WERI-Rb-1 (cell line): Measurements from ENCODE around the gene NAA15.
A peak's percentile ranks its signal among the peaks of the same experiment; 100 is the strongest.

Experiments
- DNase-seq: peaks from one replicate; pipeline ENCODE4 v3.0.0-alpha.2; 2020
- H3K27ac ChIP-seq: fragments of 250-450 bp; sonication (Bioruptor Pico); 2 replicates; pipeline ENCODE4 v1.5.1; 2020; ENCODE audit warnings: mild to moderate bottlenecking, moderate library complexity
- H3K27me3 ChIP-seq: fragments of 250-450 bp; sonication (Bioruptor Pico); 2 replicates; pipeline ENCODE4 v1.5.1; 2021; ENCODE audit warnings: mild to moderate bottlenecking, low read depth, moderate library complexity; ENCODE audit not compliant: insufficient read depth, severe bottlenecking
- H3K36me3 ChIP-seq: fragments of 250-450 bp; sonication (Bioruptor Pico); 2 replicates; pipeline ENCODE4 v1.5.1; 2020; ENCODE audit warnings: mild to moderate bottlenecking, moderate library complexity
- H3K4me3 ChIP-seq: 2 replicates; pipeline ENCODE4 v1.5.1; 2011; ENCODE audit warnings: low read depth, mild to moderate bottlenecking, control low read depth, low read length
- H3K9me3 ChIP-seq: fragments of 250-450 bp; sonication (Bioruptor Pico); 2 replicates; pipeline ENCODE4 v1.5.1; 2021; ENCODE audit warnings: mild to moderate bottlenecking, moderate library complexity; ENCODE audit not compliant: severe bottlenecking
- CTCF ChIP-seq: IDR thresholded peaks from 2 replicates; pipeline ENCODE4 v1.5.1; 2011; ENCODE audit warnings: low read depth, mild to moderate bottlenecking, control low read depth, inconsistent platforms, low read length

The NAA15 gene

GRCh38 chr4:139451997-139452396 is 150.7 kb downstream of the NAA15 start:
- Histone ChIP-seq H3K36me3 (no peaks in the 10 kb centered on the region; the same call in 1 of the 2 replicates), H3K9me3 (peaks cover 2% of the 10 kb centered on the region), H3K27ac (peak overlapping the region; percentile 96), H3K27me3 (no peaks in the 10 kb centered on the region), H3K4me3 (peak overlapping the region; percentile 97; the same call in 1 of the 2 replicates)
- no peak for TF ChIP-seq CTCF
- DNase-seq, result no peak

DNA sequence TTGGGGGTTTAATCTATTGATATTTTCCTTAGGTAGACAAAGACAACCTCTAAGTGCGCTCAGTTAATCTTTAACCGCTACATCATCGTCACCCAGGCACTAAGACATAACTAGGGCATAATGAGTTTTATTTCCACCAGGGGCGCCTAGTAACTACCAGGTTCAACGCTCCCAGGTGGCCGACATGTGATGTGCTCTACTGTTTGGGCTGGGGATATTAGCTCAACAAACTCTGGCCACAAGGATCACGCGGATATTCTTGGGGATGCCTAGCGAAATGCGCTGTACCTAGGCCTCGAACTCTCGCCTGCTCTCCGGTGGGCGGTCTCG is 151.7 kb downstream of the NAA15 start:
- Histone ChIP-seq H3K27ac (peak overlapping the region; percentile 96), H3K9me3 (peaks cover 2% of the 10 kb centered on the region), H3K4me3 (peak overlapping the region; percentile 97), H3K27me3 (no peaks in the 10 kb centered on the region), H3K36me3 (no peaks in the 10 kb centered on the region; the same call in 1 of the 2 replicates)
- no peak; the same call in 1 of the 2 replicates for TF ChIP-seq CTCF
- no peak for DNase-seq

DNA sequence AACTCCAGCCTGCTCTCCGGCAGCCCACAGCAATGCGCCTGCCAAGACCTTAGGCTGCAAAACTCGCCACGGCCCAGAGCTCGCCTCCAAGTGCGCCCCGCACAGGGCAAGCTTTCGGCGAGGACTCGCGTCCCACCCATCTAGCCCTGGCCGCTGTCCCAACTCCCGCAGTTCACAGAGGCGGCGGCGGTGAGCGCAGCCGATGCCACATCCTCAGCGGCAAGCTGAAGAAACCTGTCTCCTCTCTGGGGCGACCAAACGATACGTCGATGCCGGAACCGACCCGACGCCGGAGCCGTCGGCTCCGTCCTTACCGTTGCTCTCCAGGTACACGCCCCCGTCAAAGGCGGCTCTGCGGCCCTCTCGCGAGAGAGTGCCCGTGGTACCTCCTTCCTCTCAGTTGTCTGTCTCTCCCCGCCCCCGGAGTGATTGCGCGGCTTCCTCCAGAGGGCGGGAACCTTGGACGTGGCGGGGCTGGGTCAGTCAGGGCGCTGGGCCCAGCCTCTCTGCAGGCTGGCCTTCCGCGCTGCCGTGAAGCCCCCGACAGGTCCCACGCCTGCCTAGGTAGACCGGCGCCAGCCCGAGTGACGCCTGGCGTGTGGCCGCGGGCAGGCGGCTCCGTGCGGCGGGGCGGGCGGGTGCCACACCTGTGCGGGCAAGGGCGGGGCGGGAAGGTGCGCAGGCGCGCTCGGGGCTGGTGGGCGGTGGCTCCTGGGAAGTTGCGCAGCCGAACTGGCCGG is 152.2 kb downstream of the NAA15 start:
- peak overlapping the region; percentile 96 for H3K27ac ChIP-seq
- no peak; the same call in none of the 2 replicates for TF ChIP-seq CTCF

GRCh38 chr4:139454111-139455045 is 153.1 kb downstream of the NAA15 start, which contains the start of gene RAB33B:
Gene RAB33B, plus strand, starts transcription at chr4:139454121. Its CDS starts 75 bp downstream, at chr4:139454196.
- Histone ChIP-seq H3K27ac (peak within 1 kb of the TSS; percentile 96), H3K9me3 (peaks cover 2% of the 10 kb centered on the region), H3K27me3 (no peaks in the 10 kb centered on the region), H3K4me3 (peak within 1 kb of the TSS; percentile 97), H3K36me3 (no peaks in the 10 kb centered on the region; the same call in 1 of the 2 replicates)
- no peak for DNase-seq
- no peak for TF ChIP-seq CTCF

More for the DNA sequence above, 152.2 kb downstream of the NAA15 start:
- DNase-seq, result peak; percentile 99
- no peaks in the 10 kb centered on the region; the same call in 1 of the 2 replicates for H3K36me3 ChIP-seq
- peaks cover 2% of the 10 kb centered on the region for H3K9me3 ChIP-seq
- H3K4me3 ChIP-seq, result peak overlapping the region; percentile 97
- H3K27me3 ChIP-seq, result no peaks in the 10 kb centered on the region

GRCh38 chr4:139455126-139455538 is 153.8 kb downstream of the NAA15 start:
- Histone ChIP-seq H3K36me3 (no peaks in the 10 kb centered on the region; the same call in 1 of the 2 replicates), H3K9me3 (no peaks in the 10 kb centered on the region), H3K4me3 (no peak overlapping the region), H3K27me3 (no peaks in the 10 kb centered on the region), H3K27ac (no peak overlapping the region)
- TF ChIP-seq CTCF, result no peak
- DNase-seq, result no peak
